Prostate gland (tissue), 2 donors: ENCODE measurements around the gene FAM89B. TPM values are rescaled to one million over a fixed set of nuclear protein-coding genes. Genes with fewer than 3 reads are reported as not detected.

Experiments used
- DNase-seq: peaks from one replicate; pipeline ENCODE4 v3.0.0-alpha.2; 2019; ENCODE audit warnings: low spot score
- H3K27ac ChIP-seq, 2 donors: fragments of 200-600 bp; sonication (generic); 2 replicates each; pipeline ENCODE4 v1.5.1; 2017 to 2019
- H3K27me3 ChIP-seq: fragments of 200-600 bp; sonication (generic); replicated peaks from 2 replicates; pipeline ENCODE4 v1.5.1; 2019; ENCODE audit not compliant: insufficient read depth
- H3K36me3 ChIP-seq, 2 donors: fragments of 200-600 bp; sonication (generic); 1 replicate in 1 of 2; 2 replicates in 1 of 2; pipeline versions ENCODE4 v1.5.1 to v1.8.1; 2017 to 2019
- H3K4me1 ChIP-seq: fragments of 200-600 bp; sonication (generic); replicated peaks from 2 replicates; pipeline ENCODE4 v1.5.1; 2019
- H3K4me3 ChIP-seq, 2 donors: fragments of 200-600 bp; sonication (generic); 2 replicates each; pipeline ENCODE4 v1.5.1; 2017 to 2019
- H3K9me3 ChIP-seq: fragments of 200-600 bp; sonication (generic); 2 replicates; pipeline ENCODE4 v1.5.1; 2017
- CTCF ChIP-seq, 4 experiments: fragments of 200-600 bp in 2 of 4; fragments of 450-650 bp in 2 of 4; sonication (generic) in 2 of 4; IDR thresholded peaks; 1 replicate in 3 of 4; 2 replicates in 1 of 4; pipeline ENCODE4 v1.5.1; 2016 to 2019; ENCODE audit warnings: antibody characterized with exemption in 4 of 4, mild to moderate bottlenecking in 2 of 4, moderate library complexity in 2 of 4
- POLR2A ChIP-seq: fragments of 450-650 bp; IDR thresholded peaks from one replicate; pipeline ENCODE4 v1.6.1; 2016; ENCODE audit warnings: antibody characterized with exemption, mild to moderate bottlenecking
- POLR2AphosphoS5 ChIP-seq: sonication (generic); formaldehyde crosslinking; IDR thresholded peaks from one replicate; pipeline ENCODE4 v1.6.1; 2017; ENCODE audit warnings: antibody characterized with exemption
- WGBS: methylation state at CpG from one replicate; pipeline ENCODE4 v1.1.5; 2018; 5-methylcytosine and 5-hydroxymethylcytosine counted together
- intact Hi-C: fragments of 100-400 bp; cut with DNase I; formaldehyde crosslinking; loops from one replicate; pipeline ENCODE4 v1.14.2; 2022
- total RNA-seq, 2 donors: library from RNA; depleted of rRNA; stranded (reverse); fragments of >200 nt; gene quantifications; one replicate each; pipeline ENCODE4 v1.1.0, GENCODE V29; 2016

FAM89B gene
- total RNA-seq, 2 donors from 2014 or later = 68.6 to 92.6 TPM

- Histone ChIP-seq H3K4me1 (peaks cover 13% of the 10 kb centered on the region), H3K4me3 (no peak overlapping the region), H3K27ac (no peak overlapping the region), H3K9me3 (no peaks in the 10 kb centered on the region), H3K36me3 (no peaks in the 10 kb centered on the region), H3K27me3 (no peaks in the 10 kb centered on the region)
- 57% methylated on average over 4 of the region's 4 CpGs for WGBS
- intact Hi-C loops = no loop called here
- no peak for TF ChIP-seq CTCF (IDR thresholded peaks at IDR 0.05)
- no peak for TF ChIP-seq POLR2A
- no peak for TF ChIP-seq POLR2AphosphoS5
- DNase-seq = no peak
Observed at GRCh38 chr11:65554842-65555430, 17.4 kb upstream of the FAM89B start.

- WGBS = 41% methylated on average over 6 of the region's 6 CpGs
- intact Hi-C loops = no loop called here
- Histone ChIP-seq H3K4me3 (no peak overlapping the region), H3K27me3 (no peaks in the 10 kb centered on the region), H3K9me3 (no peaks in the 10 kb centered on the region), H3K27ac (peak overlapping the region in 1 of 2 donors; percentile 14), H3K4me1 (peaks cover 13% of the 10 kb centered on the region), H3K36me3 (no peaks in the 10 kb centered on the region)
- DNase-seq = no peak
- TF ChIP-seq POLR2A (peak; percentile 27), POLR2AphosphoS5 (no peak)
Observed at GRCh38 chr11:65555693-65556231, 16.6 kb upstream of the FAM89B start.

GRCh38 chr11:65556470-65557279, 15.7 kb upstream of the FAM89B start:
- Histone ChIP-seq H3K9me3 (no peaks in the 10 kb centered on the region), H3K27ac (peak overlapping the region; percentile 88 to 93), H3K27me3 (no peaks in the 10 kb centered on the region), H3K4me3 (peak overlapping the region; percentile 59 to 61), H3K4me1 (peaks cover 13% of the 10 kb centered on the region), H3K36me3 (no peaks in the 10 kb centered on the region)
- no peak for DNase-seq
- 64% methylated on average over 12 of the region's 12 CpGs for WGBS
- TF ChIP-seq POLR2AphosphoS5 (no peak), CTCF (IDR thresholded peaks at IDR 0.05) (no peak), POLR2A (no peak)
- intact Hi-C loops = no loop called here

GRCh38 chr11:65557280-65558001, 14.9 kb upstream of the FAM89B start:
- Histone ChIP-seq H3K36me3 (no peaks in the 10 kb centered on the region), H3K9me3 (no peaks in the 10 kb centered on the region), H3K27ac (peak overlapping the region; percentile 88 to 93), H3K27me3 (no peaks in the 10 kb centered on the region), H3K4me1 (peaks cover 13% of the 10 kb centered on the region), H3K4me3 (peak overlapping the region; percentile 59 to 61)
- TF ChIP-seq POLR2A = no peak
- no peak for TF ChIP-seq POLR2AphosphoS5
- TF ChIP-seq CTCF (IDR thresholded peaks at IDR 0.05) = no peak
- no peak for DNase-seq
- 3% methylated on average over 20 of the region's 47 CpGs for WGBS
- intact Hi-C loops = no loop called here
